H9 (cell line): ENCODE results near the gene DSTYK. TPM values are rescaled to one million over a fixed set of nuclear protein-coding genes. Genes with fewer than 3 reads are reported as not detected.
"Not testable (repeated sequence)": the region's sequence is repeated elsewhere in the genome, so short reads cannot be mapped to it uniquely, and the experiment has no call there.

Experiments
- DNase-seq: peaks from one replicate; pipeline ENCODE4 v3.0.0-alpha.2; 2017
- H2AFZ ChIP-seq: one replicate; pipeline ENCODE4 v1.6.1; 2013; ENCODE audit warnings: mild to moderate bottlenecking, low read length, control low read depth, moderate library complexity
- H2AK5ac ChIP-seq: 2 replicates; pipeline ENCODE4 v1.6.1; 2013; ENCODE audit warnings: low read length, control low read depth, mixed read lengths; ENCODE audit not compliant: insufficient read length
- H2BK120ac ChIP-seq: one replicate; pipeline ENCODE4 v1.6.1; 2013; ENCODE audit warnings: low read depth, mild to moderate bottlenecking, low read length, control low read depth, inconsistent platforms; ENCODE audit not compliant: poor library complexity, severe bottlenecking
- H2BK12ac ChIP-seq: 2 replicates; pipeline ENCODE4 v1.6.1; 2013; ENCODE audit warnings: low read length, control low read depth, mixed read lengths, low read depth; ENCODE audit not compliant: insufficient read length
- H2BK15ac ChIP-seq: 2 replicates; pipeline ENCODE4 v1.6.1; 2013; ENCODE audit warnings: low read depth, low read length, control low read depth
- H2BK20ac ChIP-seq: one replicate; pipeline ENCODE4 v1.6.1; 2013; ENCODE audit warnings: low read depth, mild to moderate bottlenecking, low read length, control low read depth, inconsistent platforms; ENCODE audit not compliant: poor library complexity, severe bottlenecking
- H2BK5ac ChIP-seq: 2 replicates; pipeline ENCODE4 v1.6.1; 2013; ENCODE audit warnings: low read length, control low read depth, mixed read lengths; ENCODE audit not compliant: insufficient read length
- H3K14ac ChIP-seq: 2 replicates; pipeline ENCODE4 v1.6.1; 2013; ENCODE audit warnings: low read length, control low read depth; ENCODE audit not compliant: insufficient read depth
- H3K18ac ChIP-seq: 2 replicates; pipeline ENCODE4 v1.6.1; 2013; ENCODE audit warnings: low read depth, mild to moderate bottlenecking, mixed read lengths, low read length, control low read depth; ENCODE audit not compliant: insufficient read length
- H3K23ac ChIP-seq: 2 replicates; pipeline ENCODE4 v1.6.1; 2013; ENCODE audit warnings: low read length, control low read depth, mixed read lengths, low read depth; ENCODE audit not compliant: insufficient read length
- H3K23me2 ChIP-seq: 2 replicates; pipeline ENCODE4 v1.6.1; 2013; ENCODE audit warnings: low read depth, mild to moderate bottlenecking, mixed read lengths, low read length, control low read depth; ENCODE audit not compliant: insufficient read length, poor library complexity, severe bottlenecking
- H3K27ac ChIP-seq: 2 replicates; pipeline ENCODE4 v1.5.1; 2013; ENCODE audit warnings: low read length, control low read depth, mixed read lengths, low read depth; ENCODE audit not compliant: insufficient read length
- H3K27me3 ChIP-seq: 2 replicates; pipeline ENCODE4 v1.6.1; 2013; ENCODE audit warnings: low read length, control low read depth, inconsistent platforms; ENCODE audit not compliant: insufficient read depth
- H3K4ac ChIP-seq: 2 replicates; pipeline ENCODE4 v1.6.1; 2013; ENCODE audit warnings: low read depth, mild to moderate bottlenecking, control low read depth, inconsistent platforms, low read length, moderate library complexity
- H3K4me1 ChIP-seq: 2 replicates; pipeline ENCODE4 v1.6.1; 2013; ENCODE audit warnings: low read length, control low read depth, inconsistent platforms; ENCODE audit not compliant: insufficient read depth
- H3K4me2 ChIP-seq: 2 replicates; pipeline ENCODE4 v1.6.1; 2013; ENCODE audit warnings: low read length, control low read depth, mixed read lengths; ENCODE audit not compliant: insufficient read length, insufficient read depth
- H3K56ac ChIP-seq: 2 replicates; pipeline ENCODE4 v1.6.1; 2013; ENCODE audit warnings: low read depth, mild to moderate bottlenecking, mixed read lengths, low read length, control low read depth; ENCODE audit not compliant: insufficient read length
- H3K79me1 ChIP-seq: 2 replicates; pipeline ENCODE4 v1.6.1; 2013; ENCODE audit warnings: low read depth, mild to moderate bottlenecking, moderate library complexity, low read length, control low read depth, inconsistent platforms; ENCODE audit not compliant: insufficient read depth, poor library complexity, severe bottlenecking
- H3K79me2 ChIP-seq: 2 replicates; pipeline ENCODE4 v1.6.1; 2013; ENCODE audit warnings: low read length, control low read depth, inconsistent platforms; ENCODE audit not compliant: insufficient read depth
- H3K9ac ChIP-seq: 2 replicates; pipeline ENCODE4 v1.6.1; 2013; ENCODE audit warnings: low read length, control low read depth, mixed read lengths; ENCODE audit not compliant: insufficient read length; ENCODE audit errors: extremely low read depth
- H3K9me3 ChIP-seq: one replicate; pipeline ENCODE4 v1.6.1; 2013; ENCODE audit warnings: low read depth, low read length, inconsistent platforms; ENCODE audit not compliant: control insufficient read depth
- H3T11ph ChIP-seq: one replicate; pipeline ENCODE4 v1.6.1; 2013; ENCODE audit warnings: mild to moderate bottlenecking, low read length, control low read depth, inconsistent platforms
- H4K20me1 ChIP-seq: one replicate; pipeline ENCODE4 v1.6.1; 2013; ENCODE audit not compliant: control insufficient read depth, insufficient read length, insufficient read depth
- H4K5ac ChIP-seq: 2 replicates; pipeline ENCODE4 v1.6.1; 2013; ENCODE audit warnings: low read depth, mild to moderate bottlenecking, mixed read lengths, low read length, control low read depth; ENCODE audit not compliant: insufficient read length
- H4K8ac ChIP-seq: replicated peaks from 2 replicates; pipeline ENCODE4 v1.6.1; 2013; ENCODE audit warnings: low read length, control low read depth, mixed read lengths, low read depth; ENCODE audit not compliant: insufficient read length
- H4K91ac ChIP-seq: 2 replicates; pipeline ENCODE4 v1.6.1; 2013; ENCODE audit warnings: low read depth, mild to moderate bottlenecking, moderate library complexity, mixed read lengths, low read length, control low read depth; ENCODE audit not compliant: insufficient read length
- H3K27ac Mint-ChIP-seq, 3 experiments: 2 replicates in 2 of 3; 3 replicates in 1 of 3; pipeline ENCODE4 v1.8.0; 2020 to 2021; ENCODE audit warnings: mixed read lengths in 3 of 3, mild to moderate bottlenecking in 1 of 3, moderate library complexity in 1 of 3
- H3K27me3 Mint-ChIP-seq: 2 replicates; pipeline ENCODE4 v1.8.0; 2021; ENCODE audit warnings: low read depth, mild to moderate bottlenecking, moderate library complexity, mixed read lengths
- H3K36me3 Mint-ChIP-seq, 3 experiments: 2 replicates in 2 of 3; 3 replicates in 1 of 3; pipeline ENCODE4 v1.8.0; 2020 to 2021; ENCODE audit warnings: low read depth in 3 of 3, mixed read lengths in 3 of 3; ENCODE audit not compliant: insufficient read depth in 1 of 3
- H3K4me1 Mint-ChIP-seq, 2 experiments: 2 replicates each; pipeline ENCODE4 v1.8.0; 2020; ENCODE audit warnings: mixed read lengths in 2 of 2
- H3K4me3 Mint-ChIP-seq, 2 experiments: 2 replicates in 1 of 2; 3 replicates in 1 of 2; pipeline ENCODE4 v1.8.0; 2020 to 2021; ENCODE audit warnings: mild to moderate bottlenecking in 2 of 2, mixed read lengths in 2 of 2, moderate library complexity in 1 of 2
- H3K9me3 Mint-ChIP-seq, 2 experiments: 2 replicates in 1 of 2; 3 replicates in 1 of 2; pipeline ENCODE4 v1.8.0; 2020; ENCODE audit warnings: mild to moderate bottlenecking in 2 of 2, mixed read lengths in 2 of 2, moderate library complexity in 1 of 2
- WGBS: extraction: QIAGEN DNeasy Blood & Tissue Kit; methylation state at CpG from one replicate; pipeline ENCODE4 v1.1.7; 2013; ENCODE audit warnings: missing lambda C conversion rate, low lambda C conversion rate, mixed read lengths; ENCODE audit not compliant: insufficient read length; ENCODE audit errors: extremely low coverage; 5-methylcytosine and 5-hydroxymethylcytosine counted together
- total RNA-seq: library from RNA; stranded (reverse); gene quantifications from 2 replicates; pipeline ENCODE4 v1.2.1, GENCODE V29; 2021
- TF ChIP-seq, protein P1 (sequence below): fragments of 200-600 bp; sonication (generic); conservative IDR thresholded peaks from 3 replicates; pipeline ENCODE4 v1.8.0; 2021; ENCODE audit warnings: antibody characterized with exemption, mild to moderate bottlenecking

The DSTYK gene
- total RNA-seq, 1 experiment from 2014 or later, result 8.5 TPM

GRCh38 chr1:205235951-205236350 is 24.4 kb upstream of the DSTYK start:
- no peak overlapping the region for H4K8ac ChIP-seq
- no peak overlapping the region for H2BK15ac ChIP-seq
- Mint-ChIP-seq H3K27ac (no peak overlapping the region), H3K36me3 (0 out of 7 replicates have a peak, but pooled peaks cover 0 to 3% (median 0%) of the 10 kb centered on the region in 3 experiments), H3K4me3 (no peak overlapping the region), H3K9me3 (no peaks in the 10 kb centered on the region), H3K27me3 (no peaks in the 10 kb centered on the region), H3K4me1 (peaks cover 5 to 14% of the 10 kb centered on the region in 2 experiments; a peak in 2 of 4 replicates)
- H3K18ac ChIP-seq, result no peak overlapping the region
- H4K91ac ChIP-seq, result no peak overlapping the region
- H3K14ac ChIP-seq, result no peak overlapping the region
- no peak overlapping the region for H3K56ac ChIP-seq
- H2BK120ac ChIP-seq, result no peak overlapping the region
- H2BK20ac ChIP-seq, result no peak overlapping the region
- H3K4ac ChIP-seq, result no peak overlapping the region
- TF ChIP-seq, protein P1, sequence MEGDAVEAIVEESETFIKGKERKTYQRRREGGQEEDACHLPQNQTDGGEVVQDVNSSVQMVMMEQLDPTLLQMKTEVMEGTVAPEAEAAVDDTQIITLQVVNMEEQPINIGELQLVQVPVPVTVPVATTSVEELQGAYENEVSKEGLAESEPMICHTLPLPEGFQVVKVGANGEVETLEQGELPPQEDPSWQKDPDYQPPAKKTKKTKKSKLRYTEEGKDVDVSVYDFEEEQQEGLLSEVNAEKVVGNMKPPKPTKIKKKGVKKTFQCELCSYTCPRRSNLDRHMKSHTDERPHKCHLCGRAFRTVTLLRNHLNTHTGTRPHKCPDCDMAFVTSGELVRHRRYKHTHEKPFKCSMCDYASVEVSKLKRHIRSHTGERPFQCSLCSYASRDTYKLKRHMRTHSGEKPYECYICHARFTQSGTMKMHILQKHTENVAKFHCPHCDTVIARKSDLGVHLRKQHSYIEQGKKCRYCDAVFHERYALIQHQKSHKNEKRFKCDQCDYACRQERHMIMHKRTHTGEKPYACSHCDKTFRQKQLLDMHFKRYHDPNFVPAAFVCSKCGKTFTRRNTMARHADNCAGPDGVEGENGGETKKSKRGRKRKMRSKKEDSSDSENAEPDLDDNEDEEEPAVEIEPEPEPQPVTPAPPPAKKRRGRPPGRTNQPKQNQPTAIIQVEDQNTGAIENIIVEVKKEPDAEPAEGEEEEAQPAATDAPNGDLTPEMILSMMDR, result no peak
- no peak overlapping the region for H3K27ac ChIP-seq
- H2BK12ac ChIP-seq, result no peak overlapping the region
- H3K9ac ChIP-seq, result no peak overlapping the region
- H3K4me1 ChIP-seq, result no peaks in the 10 kb centered on the region
- H2AFZ ChIP-seq, result no peak overlapping the region
- no peak for DNase-seq
- no peak overlapping the region for H3T11ph ChIP-seq
- no peaks in the 10 kb centered on the region for H3K9me3 ChIP-seq
- no peak overlapping the region for H4K5ac ChIP-seq
- no peaks in the 10 kb centered on the region for H4K20me1 ChIP-seq
- no peak overlapping the region for H2AK5ac ChIP-seq
- no CpG with 5 or more reads among the region's 6 CpGs for WGBS
- no peaks in the 10 kb centered on the region for H3K79me1 ChIP-seq
- H3K23ac ChIP-seq, result no peak overlapping the region
- H2BK5ac ChIP-seq, result no peak overlapping the region
- H3K23me2 ChIP-seq, result no peaks in the 10 kb centered on the region
- no peaks in the 10 kb centered on the region for H3K79me2 ChIP-seq
- H3K27me3 ChIP-seq, result no peaks in the 10 kb centered on the region
- H3K4me2 ChIP-seq, result no peak overlapping the region

GRCh38 chr1:205233986-205234385 is 22.5 kb upstream of the DSTYK start:
- H4K91ac ChIP-seq, H3K9me3 Mint-ChIP-seq, H3K23me2 ChIP-seq, H3K27ac ChIP-seq, H2BK5ac ChIP-seq, H3K9ac ChIP-seq, H4K20me1 ChIP-seq, H3K4me2 ChIP-seq, H2AFZ ChIP-seq, H3K4me3 Mint-ChIP-seq, H3K14ac ChIP-seq, H3K27me3 Mint-ChIP-seq, H3K36me3 Mint-ChIP-seq, H3K27ac Mint-ChIP-seq, H3K27me3 ChIP-seq, H3K23ac ChIP-seq, H2AK5ac ChIP-seq, H4K5ac ChIP-seq, H3K4me1 ChIP-seq, H2BK12ac ChIP-seq, H3T11ph ChIP-seq, H4K8ac ChIP-seq, H3K56ac ChIP-seq, H2BK15ac ChIP-seq, H3K79me2 ChIP-seq, DNase-seq, H3K18ac ChIP-seq, H2BK120ac ChIP-seq, H2BK20ac ChIP-seq, H3K4ac ChIP-seq, H3K9me3 ChIP-seq, H3K79me1 ChIP-seq: not testable (repeated sequence)
- peaks cover 19 to 24% of the 10 kb centered on the region in 2 experiments for H3K4me1 Mint-ChIP-seq
- WGBS, result no CpG with 5 or more reads among the region's 7 CpGs
